Activated T-cell treated with anti-CD3 and anti-CD28 coated beads, Interleukin-2, amount 50 U/mL, for 48 hours (primary cell): ENCODE measurements around the gene SOS1.
"Not testable (repeated sequence)": the region's sequence is repeated elsewhere in the genome, so short reads cannot be mapped to it uniquely, and the experiment has no call there.

Source experiments
- DNase-seq, 2 experiments: peaks; one replicate each; pipeline ENCODE4 v3.0.0-alpha.2; 2020

SOS1 gene

DNA sequence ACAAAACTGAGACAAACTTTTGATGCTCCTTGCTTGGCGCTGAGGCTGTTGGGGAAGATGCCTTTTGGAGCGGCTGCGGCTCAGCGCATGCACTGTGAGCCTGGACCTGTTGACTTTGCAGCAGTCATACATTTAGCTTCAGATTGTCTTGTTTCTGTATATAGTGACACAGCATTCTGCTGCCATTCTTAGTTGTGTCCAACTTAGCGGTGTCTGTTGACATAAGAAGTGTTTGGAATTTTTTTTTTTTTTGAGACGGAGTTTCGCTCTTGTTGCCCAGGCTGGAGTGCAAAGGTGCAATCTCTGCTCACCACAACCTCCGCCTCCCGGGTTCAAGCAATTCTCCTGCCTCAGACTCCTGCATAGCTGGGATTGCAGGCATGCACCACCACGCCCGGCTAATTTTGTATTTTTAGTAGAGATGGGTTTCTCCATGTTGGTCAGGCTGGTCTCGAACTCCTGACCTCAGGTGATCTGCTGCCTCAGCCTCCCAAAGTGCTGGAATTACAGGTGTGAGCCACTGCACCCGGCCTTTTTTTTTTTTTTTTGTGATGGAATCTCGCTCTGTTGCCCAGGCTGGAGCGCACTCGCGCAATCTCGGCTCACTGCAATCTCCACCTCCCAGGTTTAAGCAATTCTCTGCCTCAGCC lies 17.5 kb upstream of the SOS1 start:
- DNase-seq = not testable (repeated sequence)

DNA sequence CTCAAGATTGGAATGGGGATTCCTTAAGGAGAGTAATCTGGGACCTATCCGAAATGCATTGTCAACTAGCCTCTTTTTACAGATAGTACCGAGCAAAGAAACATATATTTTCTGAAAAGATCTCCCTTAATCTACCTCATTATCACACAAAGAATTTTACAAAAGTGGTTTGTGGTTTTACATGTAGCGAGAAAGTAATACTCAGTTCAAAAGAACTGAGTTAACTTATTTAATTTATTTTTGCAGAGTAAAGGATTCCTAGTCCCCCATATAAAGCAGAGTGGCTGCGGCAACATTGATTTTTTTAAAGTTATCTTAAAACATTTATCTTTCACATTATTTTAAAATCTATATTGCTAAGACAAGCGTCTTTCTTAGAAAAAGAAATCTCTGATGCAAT lies 15.9 kb upstream of the SOS1 start:
- no peak for DNase-seq

DNA sequence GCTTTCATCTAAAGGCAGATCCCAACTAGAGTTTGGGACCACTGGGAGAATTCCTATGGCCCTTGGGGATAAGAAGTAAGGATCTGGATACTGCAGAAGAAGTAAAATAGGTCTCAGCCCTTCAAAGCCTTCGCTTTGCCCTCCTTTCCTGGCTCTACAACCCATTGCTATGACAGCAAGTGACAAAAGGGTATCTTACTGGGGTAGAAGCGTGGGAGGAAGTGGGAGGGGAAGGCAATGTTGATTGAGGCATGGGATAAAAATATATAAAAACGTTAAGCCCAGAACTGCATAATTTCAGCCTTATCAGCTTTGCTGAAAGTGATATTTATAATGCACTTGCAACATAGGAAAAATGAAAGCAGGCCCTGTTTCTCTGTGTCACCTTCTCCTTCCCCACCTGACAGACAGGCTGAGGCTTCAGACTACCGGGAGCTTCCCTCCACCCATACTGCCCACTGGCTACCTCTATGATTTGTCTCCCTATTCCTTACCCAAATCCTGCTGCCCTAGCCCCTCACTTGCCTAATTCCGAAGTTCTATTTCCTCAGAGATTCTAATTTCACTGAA lies 14.9 kb upstream of the SOS1 start:
- DNase-seq = no peak

DNA sequence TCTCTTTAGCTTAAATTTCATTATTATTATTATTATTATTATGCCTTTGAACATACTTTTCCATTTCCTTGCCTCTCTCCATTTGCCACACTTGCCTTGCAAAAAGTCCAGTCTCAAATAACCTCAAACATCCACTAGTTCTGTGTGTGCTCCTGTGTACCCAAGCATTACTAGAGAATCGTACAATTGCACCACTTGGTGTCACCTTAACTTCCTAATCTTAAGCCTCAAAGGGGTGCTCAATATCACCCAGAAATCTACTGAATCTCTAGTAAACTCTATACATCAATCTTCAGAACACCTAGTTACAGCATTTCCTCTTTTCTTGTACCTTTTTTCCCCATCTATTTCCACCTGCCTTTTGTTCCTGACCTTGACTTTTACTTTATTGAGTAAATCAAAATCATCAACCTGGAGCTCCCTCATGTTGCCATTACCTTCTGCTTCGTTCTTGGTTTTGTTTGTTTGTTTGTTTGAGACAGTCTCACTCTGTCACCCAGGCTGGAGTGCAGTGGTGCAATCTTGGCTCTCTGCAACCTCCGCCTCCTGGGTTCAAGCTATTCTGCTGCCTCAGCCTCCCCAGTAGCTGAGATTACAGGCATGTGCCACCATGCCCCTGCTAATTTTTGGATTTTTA lies 12.5 kb upstream of the SOS1 start:
- DNase-seq = no peak

GRCh38 chr2:39128919-39129391 lies 8.1 kb upstream of the SOS1 start:
- peak; percentile 72 to 80 for DNase-seq

- peak; percentile 51 to 65 for DNase-seq
Observed at GRCh38 chr2:39127973-39128372, 7.1 kb upstream of the SOS1 start.

DNA sequence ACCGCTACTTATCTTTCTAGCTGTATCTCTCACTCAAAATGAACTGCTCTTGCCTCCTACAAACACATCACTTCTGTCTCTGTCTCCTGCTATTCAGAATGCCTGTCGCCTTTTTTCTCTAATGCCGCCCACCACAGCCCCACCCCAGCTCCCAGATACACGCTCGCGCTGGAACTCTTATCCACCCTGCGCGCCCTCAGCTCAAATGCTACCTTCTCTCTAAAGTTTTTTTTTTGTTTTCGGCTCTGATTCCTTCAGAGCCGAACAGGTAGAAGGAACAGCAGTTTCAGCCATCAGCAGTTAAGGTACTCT lies 3.9 kb upstream of the SOS1 start:
- DNase-seq = no peak

DNA sequence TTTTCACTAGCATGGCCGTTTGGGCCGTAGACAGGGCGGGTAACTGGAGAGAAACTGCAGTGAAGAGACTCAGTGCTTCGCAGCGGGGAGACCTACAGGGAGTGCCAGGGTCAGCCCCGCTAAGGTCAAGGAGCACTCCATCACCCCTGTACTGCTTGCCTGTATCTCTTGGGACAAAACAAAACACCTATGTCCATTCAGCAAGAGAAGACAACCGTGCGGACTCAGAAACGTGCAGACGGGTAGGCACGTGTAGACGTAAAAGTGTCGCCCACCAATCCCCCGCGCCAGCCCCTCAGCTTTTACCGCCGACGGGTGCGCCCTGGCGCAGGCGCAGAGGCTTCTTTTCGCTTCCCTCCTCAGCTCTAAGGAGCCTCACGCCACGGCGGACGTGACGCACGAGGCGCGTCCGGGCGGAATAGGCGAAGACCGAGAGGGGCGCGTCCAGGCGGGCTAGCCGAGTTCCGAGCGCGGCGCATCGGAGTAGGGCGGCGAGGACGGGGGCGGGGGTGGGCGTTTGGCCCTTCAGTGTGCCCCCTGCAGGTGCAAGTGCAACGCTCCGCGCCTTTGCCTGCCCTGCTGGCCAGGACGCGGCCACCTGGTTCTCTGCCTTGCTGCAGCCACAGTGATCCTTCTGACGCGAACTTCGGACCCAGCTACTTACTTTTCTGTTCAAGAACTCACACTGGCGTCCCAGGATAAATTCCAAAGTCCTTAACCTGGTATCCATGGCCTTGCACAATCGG lies 3.3 kb upstream of the SOS1 start:
- DNase-seq = peak; percentile 95 to 96

GRCh38 chr2:39123436-39123999 lies 2.7 kb upstream of the SOS1 start:
- no peak for DNase-seq

DNA sequence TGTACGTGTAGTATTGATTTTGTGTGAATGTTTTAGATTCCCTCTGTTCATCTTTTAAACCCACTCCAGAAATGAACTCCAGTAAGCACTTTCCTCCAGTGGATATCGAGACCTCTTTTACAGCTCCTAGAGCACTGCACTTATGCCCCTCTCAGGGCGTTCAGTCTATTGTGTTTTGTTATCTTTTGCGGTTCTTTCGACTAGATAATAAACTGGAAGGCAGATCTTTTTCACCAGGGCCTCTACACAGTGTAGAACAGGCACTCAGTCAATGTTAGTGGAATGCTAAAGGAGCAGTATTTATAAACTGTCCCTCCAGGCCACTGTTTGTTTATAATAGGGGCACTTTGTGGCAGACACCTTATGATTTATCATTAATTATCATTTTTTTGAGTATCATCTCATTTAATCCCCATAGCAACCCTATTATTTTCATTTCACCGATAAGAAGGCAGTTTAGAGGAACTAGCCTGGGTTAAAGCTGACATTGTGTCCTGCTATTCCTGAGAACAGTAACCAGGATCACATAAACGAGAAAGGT lies 742 bp upstream of the SOS1 start:
- no peak for DNase-seq

DNA sequence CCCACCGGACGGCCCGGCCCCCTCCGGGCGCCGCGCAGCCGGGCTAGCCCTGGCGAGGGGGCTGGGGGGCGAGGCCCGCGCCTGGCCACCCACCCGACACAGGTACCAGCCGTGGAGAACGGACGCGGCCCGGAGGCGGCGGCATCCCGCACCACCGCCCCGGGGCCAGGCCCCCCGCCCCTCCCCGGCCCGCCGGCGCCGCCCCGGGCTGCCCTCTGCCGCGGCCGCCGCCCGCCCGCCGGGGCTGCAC lies 405 bp downstream of the SOS1 start:
- DNase-seq = no peak

DNA sequence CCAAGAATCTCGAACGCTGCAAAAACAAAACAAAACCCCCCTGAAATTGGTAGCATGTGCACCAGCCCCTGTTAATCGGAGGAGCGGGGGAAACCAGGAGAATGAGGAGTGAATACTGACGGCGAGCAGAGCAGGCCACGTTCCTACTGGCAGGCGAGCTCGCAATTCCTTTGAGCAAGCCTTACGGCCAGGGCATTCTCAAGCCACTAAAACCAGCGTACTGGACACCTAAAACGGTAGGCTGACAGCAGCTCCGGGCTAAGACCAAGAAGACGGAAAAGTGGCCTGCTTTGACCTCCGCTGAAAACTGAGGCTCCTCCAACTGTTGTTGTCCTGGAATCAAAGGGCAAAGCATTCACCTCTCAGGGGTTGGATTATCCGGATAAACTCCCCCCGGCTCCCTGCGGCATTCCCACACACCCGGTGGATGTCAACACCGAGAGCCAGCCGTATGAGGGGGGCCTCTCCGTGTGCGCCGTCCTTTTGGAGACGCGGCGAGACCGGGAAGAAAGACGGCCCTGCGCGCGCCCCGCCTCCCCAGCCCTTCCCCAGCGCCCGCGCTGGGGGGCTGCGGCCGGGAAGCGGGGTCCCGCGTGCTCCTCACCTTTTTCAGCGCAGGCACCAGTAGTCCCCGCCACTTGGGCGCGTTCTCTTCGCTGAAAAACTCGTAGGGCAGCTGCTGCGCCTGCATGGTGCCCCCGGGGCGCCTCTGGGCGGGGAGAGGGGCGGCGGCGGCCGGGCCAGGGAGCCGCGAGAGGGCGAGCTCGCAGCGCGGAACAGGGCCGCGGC lies 925 bp downstream of the SOS1 start:
- DNase-seq = peak; percentile 73 to 78

- DNase-seq = no peak
Observed at GRCh38 chr2:39118786-39119499, 1.9 kb downstream of the SOS1 start.

- no peak for DNase-seq
Observed at GRCh38 chr2:39115556-39115955, 5.3 kb downstream of the SOS1 start.

GRCh38 chr2:39114771-39115170 lies 6.1 kb downstream of the SOS1 start:
- no peak for DNase-seq

DNA sequence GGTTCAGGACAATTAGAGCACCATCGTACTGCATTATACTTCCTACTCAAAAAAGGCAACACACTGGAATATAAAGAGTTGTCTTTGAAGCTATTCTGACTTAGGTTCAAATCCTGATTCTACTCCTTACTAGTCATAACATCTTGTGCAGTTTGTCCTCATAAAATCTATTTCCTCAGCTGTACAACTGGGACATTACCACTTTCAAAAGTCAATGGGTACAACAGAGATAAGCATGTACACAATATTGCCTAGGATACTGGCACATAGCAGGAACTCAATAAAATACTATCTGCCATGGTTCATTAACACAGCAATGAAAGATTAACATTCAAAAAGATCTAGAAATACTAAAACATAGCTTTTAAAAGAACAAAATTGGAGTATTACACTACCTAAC lies 11.3 kb downstream of the SOS1 start:
- no peak for DNase-seq

DNA sequence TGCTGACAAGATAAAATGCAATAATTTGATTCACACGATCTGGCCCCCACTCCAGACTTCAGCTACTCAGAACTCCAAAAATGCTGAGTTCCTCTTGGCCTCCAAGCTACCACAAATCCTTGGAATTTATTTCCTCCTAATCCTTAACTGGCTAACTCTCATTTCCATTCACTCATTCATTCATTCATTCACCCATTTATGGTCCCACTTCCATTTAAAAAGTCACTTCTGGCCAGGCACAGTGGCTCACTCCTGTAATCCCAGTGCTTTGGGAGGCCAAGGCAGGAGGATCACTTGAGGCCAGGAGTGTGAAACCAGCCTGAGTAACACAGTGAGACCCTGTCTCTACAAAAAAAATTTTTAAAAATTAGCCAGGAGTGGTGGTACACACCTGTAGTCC lies 12.5 kb downstream of the SOS1 start:
- no peak for DNase-seq

DNA sequence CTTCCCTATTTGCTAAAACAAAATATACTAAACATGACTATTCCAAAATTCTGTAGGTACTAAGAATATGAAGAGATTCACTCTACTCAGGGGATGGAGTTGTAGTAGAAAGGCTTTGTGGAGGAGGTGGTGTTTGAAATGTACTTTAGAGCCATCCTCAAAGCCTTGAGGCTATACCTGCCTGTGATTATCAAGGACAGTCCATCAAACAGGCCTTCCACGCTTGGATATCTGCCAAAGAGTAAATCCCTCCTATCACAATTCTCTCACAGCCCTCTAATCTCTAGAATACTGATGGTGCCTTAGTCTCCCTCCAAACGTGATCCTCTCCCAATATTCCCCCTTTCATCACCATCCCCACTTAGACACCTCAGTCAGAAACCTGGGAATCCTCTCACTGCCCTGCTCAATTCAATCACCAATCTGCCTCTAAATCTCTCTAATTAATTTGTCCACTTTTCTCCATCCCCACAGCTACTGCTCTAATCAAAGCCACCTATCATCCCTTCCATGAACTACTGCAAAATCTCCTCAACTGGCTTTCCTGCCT lies 13.1 kb downstream of the SOS1 start:
- DNase-seq = no peak

DNA sequence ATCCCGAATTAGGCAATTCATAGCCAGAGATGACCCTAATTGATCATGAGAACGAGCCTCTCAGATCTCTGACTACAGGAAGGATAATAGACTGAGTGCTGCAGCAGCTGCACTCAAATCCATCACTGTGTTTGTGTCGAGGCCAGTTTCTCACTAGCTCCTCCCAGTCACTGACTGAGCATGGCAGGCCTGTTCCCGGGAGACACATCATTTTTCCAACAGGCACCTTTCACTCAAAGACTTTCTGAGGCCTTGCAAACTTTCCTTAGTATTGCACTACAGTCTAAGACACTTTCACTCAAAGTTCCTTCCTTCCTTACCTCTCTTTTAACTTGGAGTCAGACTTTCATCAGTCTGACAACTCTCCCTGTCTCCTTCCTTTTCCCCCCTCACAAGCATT lies 13.7 kb downstream of the SOS1 start:
- no peak for DNase-seq

GRCh38 chr2:39099870-39100728 lies 20.8 kb downstream of the SOS1 start:
- peak in 1 of 2 experiments; percentile 42 for DNase-seq
